ENCODE data around the gene WLS. TPM values are rescaled to one million over a fixed set of nuclear protein-coding genes. Genes with fewer than 3 reads are reported as not detected.

Gene WLS
- total RNA-seq, 4 donors from 2014 or later, result 37.8 to 56.3 (median 48.7) TPM

- intact Hi-C loops (cut with DNase I; ENCODE audit: low total_unique reads), result no loop called here
- H3K4me3 ChIP-seq (ENCODE audit: low read depth, poor library complexity, severe bottlenecking), result no peak overlapping the region
- no peak for DNase-seq (ENCODE audit: low spot score in 2 of 2)
- 90 to 95% methylated on average over 8 of the region's 8 CpGs for WGBS, 2 donors
- no peak for TF ChIP-seq CTCF (IDR thresholded peaks at IDR 0.05)
- TF ChIP-seq POLR2A (IDR thresholded peaks at IDR 0.05), result no peak
Measured at GRCh38 chr1:68148631-68149030, 83.7 kb downstream of the WLS start.

- WGBS, 2 donors, result 70 to 87% methylated on average over 4 of the region's 4 CpGs
- intact Hi-C loops (cut with DNase I; ENCODE audit: low total_unique reads), result no loop called here
- DNase-seq (ENCODE audit: low spot score in 2 of 2), result no peak
- H3K4me3 ChIP-seq (ENCODE audit: low read depth, poor library complexity, severe bottlenecking), result no peak overlapping the region
- no peak for TF ChIP-seq POLR2A (IDR thresholded peaks at IDR 0.05)
- no peak for TF ChIP-seq CTCF (IDR thresholded peaks at IDR 0.05)
Measured at GRCh38 chr1:68147534-68148171, 84.7 kb downstream of the WLS start.

GRCh38 chr1:68145418-68146126 lies 86.8 kb downstream of the WLS start:
- H3K4me3 ChIP-seq (ENCODE audit: low read depth, poor library complexity, severe bottlenecking), result no peak overlapping the region
- intact Hi-C loops (cut with DNase I; ENCODE audit: low total_unique reads), result no loop called here
- WGBS, 2 donors, result 69 to 73% methylated on average over 10 of the region's 10 CpGs
- DNase-seq (ENCODE audit: low spot score in 2 of 2), result no peak
- TF ChIP-seq POLR2A (IDR thresholded peaks at IDR 0.05) (no peak), CTCF (IDR thresholded peaks at IDR 0.05) (no peak)

- no peak for TF ChIP-seq CTCF (IDR thresholded peaks at IDR 0.05)
- TF ChIP-seq POLR2A (IDR thresholded peaks at IDR 0.05), result no peak
- no peak overlapping the region for H3K4me3 ChIP-seq (ENCODE audit: low read depth, poor library complexity, severe bottlenecking)
- 84 to 91% methylated on average over 4 of the region's 4 CpGs for WGBS, 2 donors
- no peak for DNase-seq (ENCODE audit: low spot score in 2 of 2)
- intact Hi-C loops (cut with DNase I; ENCODE audit: low total_unique reads), result no loop called here
Measured at GRCh38 chr1:68144856-68145255, 87.5 kb downstream of the WLS start.

GRCh38 chr1:68143633-68144032 lies 88.7 kb downstream of the WLS start:
- 78 to 80% methylated on average over 2 of the region's 2 CpGs for WGBS, 2 donors
- no peak for TF ChIP-seq CTCF (IDR thresholded peaks at IDR 0.05)
- no peak for TF ChIP-seq POLR2A (IDR thresholded peaks at IDR 0.05)
- no peak overlapping the region for H3K4me3 ChIP-seq (ENCODE audit: low read depth, poor library complexity, severe bottlenecking)
- no peak for DNase-seq (ENCODE audit: low spot score in 2 of 2)
- intact Hi-C loops (cut with DNase I; ENCODE audit: low total_unique reads), result no loop called here

All from lower leg skin (tissue), 4 donors.